IPS-18c (cell line): Measurements from ENCODE around the gene CC2D1A.
"Not testable (repeated sequence)": the region's sequence is repeated elsewhere in the genome, so short reads cannot be mapped to it uniquely, and the experiment has no call there.

Experiments
- H3K4me3 ChIP-seq: 2 replicates; pipeline ENCODE4 v1.7.0; 2013; ENCODE audit warnings: low read depth, mild to moderate bottlenecking, low read length, moderate library complexity; ENCODE audit not compliant: insufficient read depth
- H3K9me3 ChIP-seq: one replicate; pipeline ENCODE4 v1.6.1; 2013; ENCODE audit warnings: mild to moderate bottlenecking, low read length, moderate library complexity; ENCODE audit not compliant: control insufficient read depth, insufficient read depth

CC2D1A gene

DNA sequence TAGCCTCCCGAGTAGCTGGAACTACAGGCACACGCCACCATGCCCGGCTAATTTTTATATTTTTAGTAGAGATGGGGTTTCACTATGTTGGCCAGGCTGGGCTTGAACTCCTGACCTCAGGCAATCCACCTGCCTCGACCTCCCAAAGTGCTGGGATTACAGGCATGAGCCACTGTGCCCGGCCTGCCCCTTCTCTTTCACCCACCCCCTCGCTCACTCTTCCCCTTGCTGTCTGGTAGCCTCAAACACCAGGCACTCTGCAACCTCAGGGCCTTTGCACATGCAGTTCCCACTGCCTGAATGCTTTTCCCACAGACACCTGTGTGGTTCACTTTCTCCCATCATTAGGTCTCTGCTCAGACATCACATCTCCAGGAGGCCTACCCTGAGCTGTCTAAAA lies 16.1 kb downstream of the CC2D1A start:
- H3K9me3 ChIP-seq, H3K4me3 ChIP-seq: not testable (repeated sequence)

DNA sequence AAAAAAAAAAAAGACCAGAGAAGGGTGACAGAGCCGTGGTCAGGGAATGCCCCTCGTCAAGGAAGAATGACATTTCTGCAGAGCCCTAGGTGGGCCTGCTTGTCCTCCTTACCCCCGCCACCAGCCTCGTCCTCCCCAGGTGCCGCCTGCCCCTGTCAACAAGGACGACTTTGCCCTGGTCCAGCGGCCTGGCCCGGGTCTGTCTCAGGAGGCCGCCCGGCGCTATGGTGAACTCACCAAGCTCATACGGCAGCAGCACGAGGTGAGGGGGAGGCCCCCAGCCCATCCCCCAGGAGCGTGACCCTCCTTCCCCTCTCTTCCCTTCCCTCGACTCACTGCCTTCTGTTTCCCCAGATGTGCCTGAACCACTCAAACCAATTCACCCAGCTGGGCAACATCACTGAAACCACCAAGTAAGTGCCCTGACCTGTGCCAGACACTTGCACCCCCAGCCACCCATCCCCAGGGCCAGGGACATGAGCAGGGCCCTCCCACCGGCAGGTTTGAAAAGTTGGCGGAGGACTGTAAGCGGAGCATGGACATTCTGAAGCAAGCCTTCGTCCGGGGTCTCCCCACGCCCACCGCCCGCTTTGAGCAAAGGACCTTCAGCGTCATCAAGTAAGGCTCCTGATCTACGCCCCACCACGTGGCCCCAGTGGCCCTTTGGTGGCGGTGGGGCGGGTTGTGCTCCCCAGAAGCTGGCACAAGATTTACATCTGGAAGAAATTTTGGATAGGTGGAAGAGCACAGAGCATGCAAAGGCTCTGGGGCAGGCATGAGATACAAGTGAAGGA lies 17.4 kb downstream of the CC2D1A start:
- H3K4me3 ChIP-seq = no peak overlapping the region
- H3K9me3 ChIP-seq = peaks cover 7% of the 10 kb centered on the region

- H3K9me3 ChIP-seq = peaks cover 3% of the 10 kb centered on the region
Observed at GRCh38 chr19:13926010-13926409, 20.0 kb downstream of the CC2D1A start.

GRCh38 chr19:13926715-13927114 lies 20.7 kb downstream of the CC2D1A start:
- H3K9me3 ChIP-seq = no peaks in the 10 kb centered on the region

More at GRCh38 chr19:13926010-13926409, 20.0 kb downstream of the CC2D1A start:
- no peak overlapping the region for H3K4me3 ChIP-seq

GRCh38 chr19:13929340-13929739 lies 23.3 kb downstream of the CC2D1A start:
- Histone ChIP-seq H3K4me3 (no peak overlapping the region), H3K9me3 (no peaks in the 10 kb centered on the region)

More at GRCh38 chr19:13926715-13927114, 20.7 kb downstream of the CC2D1A start:
- H3K4me3 ChIP-seq = no peak overlapping the region

DNA sequence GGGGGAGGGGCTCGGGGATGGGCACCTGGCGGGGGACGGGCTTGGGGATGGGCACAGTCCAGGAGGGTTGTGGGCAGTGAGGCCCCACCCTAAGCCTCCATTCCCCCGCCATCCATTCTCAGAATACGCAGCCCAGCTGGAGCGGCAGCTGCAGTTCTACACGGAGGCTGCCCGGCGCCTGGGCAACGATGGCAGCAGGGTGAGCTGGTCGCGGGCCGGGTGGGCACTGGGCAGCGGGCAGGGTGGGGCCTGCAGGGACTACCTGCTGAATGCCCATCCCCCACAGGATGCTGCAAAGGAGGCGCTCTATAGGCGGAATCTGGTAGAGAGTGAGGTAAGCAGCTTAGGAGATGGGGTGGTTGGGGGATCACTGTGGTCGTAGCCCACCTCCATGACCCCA lies 24.0 kb downstream of the CC2D1A start:
- Histone ChIP-seq H3K9me3 (no peaks in the 10 kb centered on the region), H3K4me3 (no peak overlapping the region)

GRCh38 chr19:13930402-13930801 lies 24.4 kb downstream of the CC2D1A start:
- Histone ChIP-seq H3K4me3 (no peak overlapping the region), H3K9me3 (no peaks in the 10 kb centered on the region)

GRCh38 chr19:13931391-13932148 lies 25.6 kb downstream of the CC2D1A start:
- Histone ChIP-seq H3K9me3 (no peaks in the 10 kb centered on the region), H3K4me3 (no peak overlapping the region)

GRCh38 chr19:13932149-13932637 lies 26.2 kb downstream of the CC2D1A start:
- H3K9me3 ChIP-seq = no peaks in the 10 kb centered on the region
- no peak overlapping the region for H3K4me3 ChIP-seq

GRCh38 chr19:13932911-13933393 lies 27.0 kb downstream of the CC2D1A start:
- Histone ChIP-seq H3K9me3 (no peaks in the 10 kb centered on the region), H3K4me3 (no peak overlapping the region)

DNA sequence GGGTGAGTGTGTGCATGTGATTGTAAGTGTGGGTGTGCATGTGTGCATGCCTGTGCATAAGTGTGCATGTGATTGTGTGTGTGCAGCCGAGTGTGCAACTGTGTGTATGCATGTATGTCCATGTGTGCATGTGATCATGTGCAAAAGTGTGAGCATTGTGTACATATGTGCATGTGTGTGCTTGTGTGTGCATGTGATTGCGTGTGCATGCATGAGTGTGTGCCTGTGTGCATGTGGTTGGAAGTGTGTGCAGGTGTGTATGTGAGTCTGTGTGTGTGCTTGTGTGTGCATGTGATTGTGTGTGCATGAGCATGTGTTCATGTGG lies 28.7 kb downstream of the CC2D1A start:
- Histone ChIP-seq H3K9me3 (no peaks in the 10 kb centered on the region), H3K4me3 (no peak overlapping the region)

DNA sequence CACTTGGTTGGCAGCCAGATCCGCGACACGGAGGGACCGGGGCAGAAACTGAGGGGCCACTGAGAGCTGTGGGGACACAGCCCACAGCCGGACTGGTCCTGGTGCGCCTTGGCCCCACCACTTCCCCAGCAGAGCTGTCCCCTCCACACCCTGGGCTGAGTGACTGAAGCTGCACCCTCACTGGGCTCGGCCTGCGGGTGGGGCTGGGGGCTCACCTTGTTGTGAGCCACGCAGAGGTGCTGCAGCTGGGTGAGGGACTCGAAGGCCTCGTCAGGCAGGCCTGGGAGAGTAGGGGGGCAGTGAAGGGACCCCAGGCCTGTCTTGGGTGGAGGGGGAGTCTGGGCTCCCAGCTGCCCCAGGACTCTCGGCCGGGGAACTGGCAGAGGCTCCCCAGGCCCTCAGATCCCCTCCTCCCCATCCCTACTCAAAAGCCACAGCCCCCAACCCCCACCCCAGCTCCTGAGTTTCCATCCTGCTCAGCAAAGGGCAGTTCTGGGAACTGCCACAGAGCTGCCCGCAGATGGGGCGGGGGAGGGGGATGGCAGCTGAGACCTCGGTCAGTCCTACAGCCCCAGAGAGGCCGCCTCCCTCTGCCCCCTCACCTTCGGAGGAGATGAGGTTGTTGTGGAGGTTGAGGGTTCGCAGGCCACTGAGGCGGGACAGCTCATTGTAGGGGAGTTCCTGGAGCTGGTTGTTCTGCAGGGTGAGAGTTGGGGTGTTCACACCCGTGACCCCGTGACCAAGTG lies 29.9 kb downstream of the CC2D1A start:
- Histone ChIP-seq H3K9me3 (no peaks in the 10 kb centered on the region), H3K4me3 (no peak overlapping the region)

DNA sequence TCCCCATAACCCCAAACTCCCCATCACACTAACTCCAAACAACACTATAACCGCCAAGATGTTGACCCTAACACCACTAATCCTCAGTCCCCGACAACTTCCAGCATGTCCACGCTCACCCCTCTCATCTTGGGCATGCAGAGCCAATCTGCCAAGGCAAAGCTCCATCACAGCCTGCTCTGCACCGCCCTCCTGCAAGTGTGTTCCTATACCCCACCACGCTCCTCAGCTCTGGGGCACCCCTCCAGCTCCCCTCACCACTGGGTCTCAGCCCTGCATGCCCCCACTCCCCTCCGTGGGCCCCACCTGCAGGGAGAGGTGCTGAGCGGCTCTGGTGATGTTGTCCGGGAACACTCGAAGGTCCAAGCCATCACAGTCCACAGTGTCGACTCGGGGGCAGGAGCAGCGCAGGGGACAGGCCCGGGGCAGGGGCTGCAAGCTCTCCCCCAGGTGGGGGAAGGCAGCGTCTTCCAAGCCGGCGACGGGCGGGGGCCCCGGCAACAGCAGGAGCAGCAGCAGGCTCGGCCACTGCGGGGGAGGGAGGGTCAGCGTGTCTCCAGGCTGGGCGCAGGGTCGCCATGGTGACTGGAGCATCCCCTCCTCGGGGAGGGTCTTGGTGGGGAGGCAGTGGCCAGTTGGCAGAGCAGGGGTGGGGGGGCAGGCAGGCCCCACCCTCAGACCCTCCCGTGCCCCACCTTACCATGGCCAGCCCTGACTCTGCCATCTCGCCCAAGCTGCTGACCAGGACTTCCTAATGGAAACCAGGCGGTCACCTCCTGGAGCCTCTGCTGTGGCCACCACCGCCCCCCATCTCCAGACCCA lies 31.7 kb downstream of the CC2D1A start:
- peaks cover 5% of the 10 kb centered on the region for H3K9me3 ChIP-seq
- no peak overlapping the region; the same call in 1 of the 2 replicates for H3K4me3 ChIP-seq

GRCh38 chr19:13938301-13939064 lies 32.5 kb downstream of the CC2D1A start, which contains the start of gene PODNL1:
PODNL1 (minus strand) TSS chr19:13938417; CDS start chr19:13938181, 236 bp downstream.
- Histone ChIP-seq H3K4me3 (no peak within 1 kb of the TSS; the same call in 1 of the 2 replicates), H3K9me3 (peaks cover 5% of the 10 kb centered on the region)

DNA sequence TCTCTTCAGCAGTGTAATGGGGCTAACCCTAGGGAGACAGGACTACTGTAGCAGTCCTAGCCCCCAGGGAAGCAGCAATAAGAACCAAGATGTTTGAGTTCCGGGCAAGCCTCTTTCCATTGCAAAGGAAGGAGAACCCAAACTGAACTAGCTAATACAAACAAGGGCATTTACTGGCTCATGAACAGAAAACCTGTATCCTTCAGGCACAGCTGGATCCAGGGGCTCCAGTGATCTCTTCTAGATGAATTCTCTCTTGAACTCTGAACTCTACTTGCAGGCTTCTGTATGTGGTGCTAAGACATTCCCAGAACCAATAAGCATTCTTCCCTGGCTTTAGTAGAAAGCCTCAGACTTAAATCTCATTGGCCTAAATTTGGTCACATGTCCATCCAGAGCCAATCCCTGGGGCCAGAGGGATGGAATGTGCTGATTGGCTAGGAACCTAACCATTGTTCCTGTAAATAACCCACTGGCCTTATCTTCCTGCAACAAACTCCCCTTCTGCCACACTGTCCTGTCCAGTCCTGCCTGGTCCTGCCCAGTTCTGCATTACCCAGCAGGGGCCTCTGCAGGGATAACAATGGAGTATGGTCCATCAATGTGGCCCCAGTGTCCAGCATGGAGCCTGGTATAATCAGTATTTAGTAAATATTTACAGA lies 36.2 kb downstream of the CC2D1A start:
- H3K9me3 ChIP-seq = peaks cover 5% of the 10 kb centered on the region
- no peak overlapping the region for H3K4me3 ChIP-seq
